ENCODE results near the gene ZNF829. TPM values are rescaled to one million over a fixed set of nuclear protein-coding genes. Genes with fewer than 3 reads are reported as not detected.

Gene ZNF829
- polyA plus RNA-seq, 1 donor (not counting 4 experiments of a cell fraction or from before 2014, with no cell fraction given) = 2.3 TPM

DNA sequence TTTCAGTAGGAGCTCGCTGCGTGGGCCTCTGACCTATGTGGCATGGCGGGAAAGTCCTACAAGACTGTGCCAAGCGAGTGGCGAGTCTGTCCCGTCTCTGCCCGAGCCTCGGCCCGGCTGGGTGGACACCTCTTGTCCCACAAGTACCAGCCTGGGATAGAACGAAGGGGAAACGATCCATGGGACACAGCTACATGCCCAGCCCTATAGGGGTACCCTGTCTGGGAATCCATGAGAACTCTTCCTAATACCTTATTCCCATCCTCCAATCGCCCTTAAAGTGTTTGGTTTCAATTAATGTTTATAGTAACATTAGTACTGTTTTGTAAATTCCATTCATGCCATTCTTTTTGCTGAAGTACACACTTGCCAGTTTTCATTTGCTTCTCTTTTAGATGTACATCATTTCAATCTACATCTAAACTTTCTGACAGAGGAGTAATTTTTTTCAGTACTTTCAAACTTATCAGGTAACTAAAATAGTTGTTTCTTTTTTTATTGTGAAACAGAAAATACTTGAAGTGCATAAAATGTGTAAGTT, 77.2 kb downstream of the ZNF829 start:
- peak overlapping the region; percentile 78 for H3K27ac ChIP-seq (ENCODE audit: control insufficient read depth, insufficient read depth, low read length)
- FAIRE-seq (no peak), DNase-seq (ENCODE audit: low read depth, low spot score) (no peak)
- H3K27me3 ChIP-seq (ENCODE audit: control insufficient read depth, extremely low read depth, insufficient read depth, low read length) = no peaks in the 10 kb centered on the region
- peak overlapping the region; percentile 85 for H3K9ac ChIP-seq (ENCODE audit: control insufficient read depth, extremely low read depth, insufficient read depth, low read length)
- H3K36me3 ChIP-seq (ENCODE audit: control insufficient read depth in 2 of 2, extremely low read depth in 1 of 2, insufficient read depth in 2 of 2, low read length in 2 of 2) = peaks cover 6 to 7% of the 10 kb centered on the region in 2 experiments
- H3K9me1 ChIP-seq (ENCODE audit: control insufficient read depth, extremely low read depth, insufficient read depth, low read length) = no peaks in the 10 kb centered on the region
- dilution Hi-C loops (cut with MboI; ENCODE audit: extremely low pct_ligation_motif_present, low sequenced_read_pairs) = no loop called here
- H2AFZ ChIP-seq (ENCODE audit: control insufficient read depth, low read length) = peak overlapping the region; percentile 96
- H3K79me2 ChIP-seq (ENCODE audit: control insufficient read depth, insufficient read depth, low read length) = peaks cover 56% of the 10 kb centered on the region
- no peaks in the 10 kb centered on the region for H4K20me1 ChIP-seq (ENCODE audit: control insufficient read depth, extremely low read depth, insufficient read depth, low read length)
- H3K4me1 ChIP-seq (ENCODE audit: control insufficient read depth, extremely low read depth, insufficient read depth, low read length) = peaks cover 15% of the 10 kb centered on the region
- TF ChIP-seq EZH2 (IDR thresholded peaks at IDR 0.05; ENCODE audit: low read length) = no peak
- TF ChIP-seq, protein P1, sequence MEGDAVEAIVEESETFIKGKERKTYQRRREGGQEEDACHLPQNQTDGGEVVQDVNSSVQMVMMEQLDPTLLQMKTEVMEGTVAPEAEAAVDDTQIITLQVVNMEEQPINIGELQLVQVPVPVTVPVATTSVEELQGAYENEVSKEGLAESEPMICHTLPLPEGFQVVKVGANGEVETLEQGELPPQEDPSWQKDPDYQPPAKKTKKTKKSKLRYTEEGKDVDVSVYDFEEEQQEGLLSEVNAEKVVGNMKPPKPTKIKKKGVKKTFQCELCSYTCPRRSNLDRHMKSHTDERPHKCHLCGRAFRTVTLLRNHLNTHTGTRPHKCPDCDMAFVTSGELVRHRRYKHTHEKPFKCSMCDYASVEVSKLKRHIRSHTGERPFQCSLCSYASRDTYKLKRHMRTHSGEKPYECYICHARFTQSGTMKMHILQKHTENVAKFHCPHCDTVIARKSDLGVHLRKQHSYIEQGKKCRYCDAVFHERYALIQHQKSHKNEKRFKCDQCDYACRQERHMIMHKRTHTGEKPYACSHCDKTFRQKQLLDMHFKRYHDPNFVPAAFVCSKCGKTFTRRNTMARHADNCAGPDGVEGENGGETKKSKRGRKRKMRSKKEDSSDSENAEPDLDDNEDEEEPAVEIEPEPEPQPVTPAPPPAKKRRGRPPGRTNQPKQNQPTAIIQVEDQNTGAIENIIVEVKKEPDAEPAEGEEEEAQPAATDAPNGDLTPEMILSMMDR (optimal IDR thresholded peaks at IDR 0.05 in 1 of 3, IDR thresholded peaks at IDR 0.05 in 1 of 3, conservative IDR thresholded peaks at IDR 0.05 in 1 of 3; ENCODE audit: extremely low read depth in 1 of 3, insufficient read depth in 2 of 3, low read length in 3 of 3) = no peak
- H3K4me2 ChIP-seq (ENCODE audit: control insufficient read depth, extremely low read depth, insufficient read depth, low read depth, low read length) = peak overlapping the region; percentile 96
- H3K9me3 ChIP-seq (ENCODE audit: control insufficient read depth, low read depth, low read length) = peaks cover 3% of the 10 kb centered on the region
- H3K4me3 ChIP-seq (ENCODE audit: control insufficient read depth in 2 of 3, extremely low read depth in 1 of 3, insufficient read depth in 2 of 3, low read depth in 1 of 3, low read length in 3 of 3) = peak overlapping the region; percentile 59 to 89 (median 88)

Small RNA genes lying within 50 kb of the gene (small RNA-seq; reads per million reads assigned to genes)
- gene RF00019 (ENCODE audit: insufficient read length in 3 of 3, low read depth in 3 of 3, low replicate concordance in 1 of 3) = 0 reads per million in 3 experiments

Other genes starting within 250 kb of the ZNF829 start
- 3.0 to 5.3 TPM (median 4.4 TPM) in 3 replicates for gene ZNF461, start 249.5 kb downstream of the ZNF829 start, polyA plus RNA-seq
- gene ZNF567, start 228.7 kb downstream of the ZNF829 start, polyA plus RNA-seq = 4.0 to 7.5 TPM (median 7.2 TPM) in 3 replicates
- 1.4 to 1.9 TPM (median 1.4 TPM) in 3 replicates for gene ZNF850, start 143.5 kb downstream of the ZNF829 start, polyA plus RNA-seq
- 3.9 to 4.8 TPM (median 4.3 TPM) in 3 replicates for gene ZNF790, start 77.9 kb downstream of the ZNF829 start, polyA plus RNA-seq
- 1.5 to 1.9 TPM (median 1.6 TPM) in 3 replicates for gene ZNF345, start 65.4 kb downstream of the ZNF829 start, polyA plus RNA-seq
- 4.0 to 4.1 TPM (median 4.1 TPM) in 3 replicates for gene ZNF568, start within 50 bp of the ZNF829 start, polyA plus RNA-seq
- gene ZNF420, start 162.1 kb upstream of the ZNF829 start, polyA plus RNA-seq = 2.6 to 5.0 TPM (median 3.3 TPM) in 3 replicates